Gastroesophageal sphincter (tissue), 4 donors: ENCODE data around the gene ACTN1. TPM values are rescaled to one million over a fixed set of nuclear protein-coding genes. Genes with fewer than 3 reads are reported as not detected.
A peak's percentile ranks its signal among the peaks of the same experiment; 100 is the strongest.
"Not testable (repeated sequence)": the region's sequence is repeated elsewhere in the genome, so short reads cannot be mapped to it uniquely, and the experiment has no call there.

Source experiments
- ATAC-seq: fragments of 150-250 bp; one replicate; pipeline ENCODE4 v1.9.1; 2016; ENCODE audit warnings: mild to moderate bottlenecking, moderate library complexity
- H3K27ac ChIP-seq, 4 donors: fragments of 200-600 bp; sonication (generic) in 3 of 4; 1 replicate in 3 of 4; 2 replicates in 1 of 4; pipeline ENCODE4 v1.5.1; 2016 to 2019
- H3K27me3 ChIP-seq: fragments of 200-600 bp; sonication (generic); one replicate; pipeline ENCODE4 v1.5.1; 2019
- H3K36me3 ChIP-seq, 2 donors: fragments of 200-600 bp; sonication (generic); one replicate each; pipeline ENCODE4 v1.5.1; 2019; ENCODE audit warnings: control low read depth in 1 of 2
- H3K4me1 ChIP-seq, 3 donors: fragments of 200-600 bp; sonication (generic); 1 replicate in 2 of 3; 2 replicates in 1 of 3; pipeline ENCODE4 v1.5.1; 2016 to 2019; ENCODE audit warnings: control low read depth in 2 of 3
- H3K4me3 ChIP-seq, 2 donors: fragments of 200-600 bp; sonication (generic); one replicate each; pipeline ENCODE4 v1.5.1; 2019; ENCODE audit warnings: mild to moderate bottlenecking in 1 of 2, moderate library complexity in 1 of 2
- H3K9me3 ChIP-seq, 3 donors: fragments of 200-600 bp; sonication (generic); one replicate each; pipeline ENCODE4 v1.5.1; 2017 to 2019; ENCODE audit warnings: control low read depth in 2 of 3
- CTCF ChIP-seq, 4 experiments: fragments of 200-600 bp in 2 of 4; fragments of 450-650 bp in 2 of 4; sonication (generic) in 1 of 4; IDR thresholded peaks; one replicate each; pipeline ENCODE4 v1.5.1; 2017 to 2019; ENCODE audit warnings: antibody characterized with exemption in 4 of 4, mild to moderate bottlenecking in 2 of 4, moderate library complexity in 2 of 4
- EP300 ChIP-seq: sonication (generic); formaldehyde crosslinking; IDR thresholded peaks from one replicate; pipeline ENCODE4 v1.6.1; 2017; ENCODE audit warnings: antibody characterized with exemption, mild to moderate bottlenecking
- POLR2A ChIP-seq, 2 donors: fragments of 450-650 bp; IDR thresholded peaks; one replicate each; pipeline ENCODE4 v1.6.1; 2017; ENCODE audit warnings: antibody characterized with exemption in 2 of 2, mild to moderate bottlenecking in 2 of 2, moderate library complexity in 1 of 2
- POLR2AphosphoS5 ChIP-seq: sonication (generic); formaldehyde crosslinking; IDR thresholded peaks from one replicate; pipeline ENCODE4 v1.6.1; 2017; ENCODE audit warnings: antibody characterized with exemption
- WGBS, 2 donors: methylation state at CpG; one replicate each; pipeline ENCODE4 v1.1.5; 2018; ENCODE audit warnings: low coverage in 1 of 2; 5-methylcytosine and 5-hydroxymethylcytosine counted together
- total RNA-seq, 4 donors: library from RNA; depleted of rRNA; stranded (reverse); fragments of >200 nt; gene quantifications; one replicate each; pipeline ENCODE4 v1.1.0, GENCODE V29; 2016

The ACTN1 gene
- total RNA-seq, result 1,000 to 10,000 TPM in 2 of 4 donors, 100 to 1,000 TPM in 2; 776 to 1,910 (median 969) TPM

- Histone ChIP-seq H3K9me3 (no peaks in the 10 kb centered on the region), H3K27me3 (no peaks in the 10 kb centered on the region), H3K4me1 (peaks cover 3 to 72% (median 14%) of the 10 kb centered on the region in 3 donors), H3K27ac (peak within 1 kb of the TSS; percentile 94 to 100 (median 98)), H3K36me3 (peaks cover 0 to 7% of the 10 kb centered on the region in 2 donors), H3K4me3 (peak within 1 kb of the TSS; percentile 71 to 89)
- TF ChIP-seq POLR2AphosphoS5 (peak; percentile 98), CTCF (IDR thresholded peaks at IDR 0.05) (peak in 1 of 4 experiments; percentile 27), EP300 (peak; percentile 24), POLR2A (IDR thresholded peaks at IDR 0.05) (peak; percentile 98)
- ATAC-seq, result peak; percentile 82
- no CpG with 5 or more reads among the region's 68 CpGs for WGBS, 2 donors
Measured at GRCh38 chr14:68979021-68979721, at the start of gene ACTN1. Gene ACTN1 (minus strand): TSS chr14:68979302. CDS start chr14:68979056, 246 bp downstream.

GRCh38 chr14:69027242-69027913 lies 48.3 kb upstream of the ACTN1 start:
- Histone ChIP-seq H3K4me3 (no peak overlapping the region), H3K36me3 (no peaks in the 10 kb centered on the region), H3K9me3 (no peaks in the 10 kb centered on the region), H3K27me3 (no peaks in the 10 kb centered on the region), H3K4me1 (no peaks in the 10 kb centered on the region), H3K27ac (no peak overlapping the region)
- no peak for ATAC-seq
- TF ChIP-seq POLR2A (IDR thresholded peaks at IDR 0.05) (no peak), CTCF (IDR thresholded peaks at IDR 0.05) (no peak), EP300 (no peak), POLR2AphosphoS5 (no peak)
- WGBS, 2 donors, result 33 to 50% methylated on average over 1 of the region's 1 CpG

GRCh38 chr14:69023035-69023434 lies 43.9 kb upstream of the ACTN1 start:
- WGBS, 2 donors, result 81 to 96% methylated on average over 4 of the region's 4 CpGs

GRCh38 chr14:69022093-69022492 lies 43.0 kb upstream of the ACTN1 start:
- H3K9me3 ChIP-seq, H3K27me3 ChIP-seq, H3K4me3 ChIP-seq, H3K36me3 ChIP-seq, H3K4me1 ChIP-seq, ATAC-seq, H3K27ac ChIP-seq: not testable (repeated sequence)
- 90 to 96% methylated on average over 8 of the region's 8 CpGs for WGBS, 2 donors

More at GRCh38 chr14:69023035-69023434, 43.9 kb upstream of the ACTN1 start:
- no peak overlapping the region for H3K4me3 ChIP-seq
- no peaks in the 10 kb centered on the region for H3K9me3 ChIP-seq
- no peak overlapping the region for H3K27ac ChIP-seq
- ATAC-seq, result no peak
- TF ChIP-seq POLR2AphosphoS5, result no peak
- no peak for TF ChIP-seq POLR2A (IDR thresholded peaks at IDR 0.05)
- TF ChIP-seq EP300, result no peak
- TF ChIP-seq CTCF (IDR thresholded peaks at IDR 0.05), result no peak
- no peaks in the 10 kb centered on the region for H3K27me3 ChIP-seq
- H3K36me3 ChIP-seq, result no peaks in the 10 kb centered on the region
- H3K4me1 ChIP-seq, result no peaks in the 10 kb centered on the region

- WGBS, 2 donors, result 60% methylated on average over 2 of the region's 4 CpGs; no CpG with 5 or more reads in 1 of the 2 donors
- Histone ChIP-seq H3K27ac (no peak overlapping the region), H3K9me3 (no peaks in the 10 kb centered on the region), H3K36me3 (no peaks in the 10 kb centered on the region), H3K4me3 (no peak overlapping the region), H3K4me1 (peaks cover 0 to 6% (median 0%) of the 10 kb centered on the region in 3 donors), H3K27me3 (no peaks in the 10 kb centered on the region)
- TF ChIP-seq CTCF (IDR thresholded peaks at IDR 0.05) (no peak), EP300 (no peak), POLR2AphosphoS5 (no peak), POLR2A (IDR thresholded peaks at IDR 0.05) (no peak)
- ATAC-seq, result no peak
Measured at GRCh38 chr14:69017706-69018105, 38.6 kb upstream of the ACTN1 start.
